Neural cell (in vitro differentiated cells): ENCODE measurements around the gene NKAIN2. TPM values are rescaled to one million over a fixed set of nuclear protein-coding genes. Genes with fewer than 3 reads are reported as not detected.
"Not testable (repeated sequence)": the region's sequence is repeated elsewhere in the genome, so short reads cannot be mapped to it uniquely, and the experiment has no call there.

Experiments
- H2AFZ ChIP-seq: fragments of 200-600, 300-800 bp; sonication (generic), shearing (Covaris generic); 2 replicates; pipeline ENCODE4 v1.6.0; 2014; ENCODE audit warnings: low read depth, mild to moderate bottlenecking, antibody characterized with exemption, low read length, moderate library complexity
- H3F3A ChIP-seq: fragments of 200-600 bp; shearing (Covaris generic); 2 replicates; pipeline ENCODE4 v1.6.1; 2016; ENCODE audit warnings: mild to moderate bottlenecking, moderate library complexity, mixed read lengths, antibody characterized with exemption, low read length; ENCODE audit not compliant: insufficient read depth, poor library complexity, severe bottlenecking
- H3K27ac ChIP-seq: fragments of 200-600, 300-800 bp; sonication (generic), shearing (Covaris generic); 2 replicates; pipeline ENCODE4 v1.5.1; 2014; ENCODE audit warnings: mild to moderate bottlenecking, low read length, moderate library complexity
- H3K27me3 ChIP-seq: fragments of 300-800, 200-600 bp; sonication (generic), shearing (Covaris generic); 2 replicates; pipeline ENCODE4 v1.6.0; 2014; ENCODE audit warnings: mild to moderate bottlenecking, low read depth, low read length, moderate library complexity; ENCODE audit not compliant: insufficient read depth
- H3K36me3 ChIP-seq: fragments of 300-800, 200-600 bp; sonication (generic), shearing (Covaris generic); 2 replicates; pipeline ENCODE4 v1.5.1; 2014; ENCODE audit warnings: mild to moderate bottlenecking, antibody characterized with exemption, low read length, moderate library complexity; ENCODE audit not compliant: insufficient read depth
- H3K4me2 ChIP-seq: fragments of 300-800, 200-600 bp; sonication (generic), shearing (Covaris generic); 2 replicates; pipeline ENCODE4 v1.6.0; 2014; ENCODE audit warnings: mild to moderate bottlenecking, low read length
- H3K4me3 ChIP-seq: fragments of 300-800, 200-600 bp; sonication (generic), shearing (Covaris generic); 2 replicates; pipeline ENCODE4 v1.5.1; 2014; ENCODE audit warnings: mild to moderate bottlenecking, low read length, moderate library complexity
- H3K79me2 ChIP-seq: fragments of 200-600 bp; shearing (Covaris generic); replicated peaks from 2 replicates; pipeline ENCODE4 v1.6.0; 2014; ENCODE audit warnings: mild to moderate bottlenecking, low read length, moderate library complexity; ENCODE audit not compliant: insufficient read depth
- H3K9ac ChIP-seq: fragments of 300-800, 200-600 bp; sonication (generic), shearing (Covaris generic); 2 replicates; pipeline ENCODE4 v1.6.1; 2016; ENCODE audit warnings: mild to moderate bottlenecking, low read length, mixed read lengths
- H3K9me2 ChIP-seq: fragments of 200-600 bp; shearing (Covaris generic); 2 replicates; pipeline ENCODE4 v1.6.1; 2016; ENCODE audit warnings: mild to moderate bottlenecking, low read length, mixed read lengths; ENCODE audit not compliant: insufficient read depth
- H3K9me3 ChIP-seq: fragments of 200-600, 300-800 bp; sonication (generic), shearing (Covaris generic); 2 replicates; pipeline ENCODE4 v1.6.1; 2016; ENCODE audit warnings: mild to moderate bottlenecking, mixed run types, low read length, moderate library complexity, mixed read lengths
- H4K20me1 ChIP-seq: fragments of 200-600 bp; shearing (Covaris generic); 2 replicates; pipeline ENCODE4 v1.6.1; 2016; ENCODE audit warnings: mild to moderate bottlenecking, mixed run types; ENCODE audit not compliant: insufficient read depth
- CTCF ChIP-seq: fragments of 450-650 bp; IDR thresholded peaks from 2 replicates; pipeline ENCODE4 v1.5.1; 2014; ENCODE audit warnings: antibody characterized with exemption, mild to moderate bottlenecking, moderate library complexity; ENCODE audit not compliant: poor library complexity, severe bottlenecking
- EP300 ChIP-seq: fragments of 450-650 bp; conservative IDR thresholded peaks from 2 replicates; pipeline ENCODE4 v1.6.1; 2014; ENCODE audit warnings: antibody characterized with exemption, mild to moderate bottlenecking, moderate library complexity; ENCODE audit not compliant: poor library complexity, severe bottlenecking
- EZH2 ChIP-seq: fragments of 200-600, 300-800 bp; shearing (Covaris generic), sonication (generic); IDR thresholded peaks from 2 replicates; pipeline ENCODE4 v1.6.1; 2014; ENCODE audit warnings: antibody characterized with exemption, low read length, borderline replicate concordance, mild to moderate bottlenecking; ENCODE audit not compliant: insufficient read depth, poor library complexity, severe bottlenecking
- MXI1 ChIP-seq: fragments of 450-650 bp; conservative IDR thresholded peaks from 2 replicates; pipeline ENCODE4 v1.6.1; 2014; ENCODE audit warnings: antibody characterized with exemption, mild to moderate bottlenecking; ENCODE audit not compliant: poor library complexity, severe bottlenecking
- POLR2AphosphoS5 ChIP-seq: IDR thresholded peaks from 2 replicates; pipeline ENCODE4 v1.6.1; 2012
- RAD21 ChIP-seq: fragments of 450-650 bp; conservative IDR thresholded peaks from 2 replicates; pipeline ENCODE4 v1.6.1; 2014; ENCODE audit warnings: antibody characterized with exemption, mild to moderate bottlenecking, moderate library complexity
- REST ChIP-seq: IDR thresholded peaks from 2 replicates; pipeline ENCODE4 v1.6.1; 2012; ENCODE audit warnings: borderline replicate concordance
- SMC3 ChIP-seq: fragments of 450-650 bp; conservative IDR thresholded peaks from 2 replicates; pipeline ENCODE4 v1.6.1; 2014; ENCODE audit warnings: antibody characterized with exemption, mild to moderate bottlenecking, moderate library complexity; ENCODE audit not compliant: poor library complexity
- TAF1 ChIP-seq: IDR thresholded peaks from 2 replicates; pipeline ENCODE4 v1.6.1; 2012; ENCODE audit warnings: low read depth
- polyA plus RNA-seq: library from polyadenylated mRNA; depleted of rRNA; stranded (reverse); fragments of >200 nt; gene quantifications from 2 replicates; pipeline ENCODE4 v1.2.3, GENCODE V29; 2014

NKAIN2 gene
- polyA plus RNA-seq, 1 donor from 2014 or later = 23.2 TPM

DNA sequence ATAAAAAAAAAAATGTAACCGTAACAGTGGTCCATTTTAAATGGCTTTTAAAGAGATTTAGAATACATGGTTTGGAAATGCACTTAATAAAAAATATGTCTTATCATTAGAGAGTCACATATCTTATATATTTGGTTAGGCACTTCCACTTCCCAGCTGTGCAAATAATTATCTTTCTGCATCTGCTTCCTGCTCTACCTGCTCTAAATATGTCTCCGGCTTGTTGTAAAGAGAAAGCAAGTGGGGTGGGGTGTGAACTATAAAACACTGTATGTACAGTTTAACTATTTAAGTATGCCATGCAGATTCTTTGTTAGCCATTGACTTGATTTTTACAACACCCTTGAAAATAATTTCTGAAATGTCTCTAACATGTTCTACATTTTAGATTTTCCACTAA lies 106.3 kb downstream of the NKAIN2 start:
- no peak overlapping the region for H2AFZ ChIP-seq
- H3K9ac ChIP-seq = no peak overlapping the region
- H4K20me1 ChIP-seq = no peaks in the 10 kb centered on the region
- H3K79me2 ChIP-seq = no peaks in the 10 kb centered on the region
- H3K9me3 ChIP-seq = no peaks in the 10 kb centered on the region
- H3K9me2 ChIP-seq = no peaks in the 10 kb centered on the region
- no peaks in the 10 kb centered on the region for H3K36me3 ChIP-seq
- H3K27me3 ChIP-seq = no peaks in the 10 kb centered on the region
- H3F3A ChIP-seq = no peaks in the 10 kb centered on the region
- H3K4me3 ChIP-seq = no peak overlapping the region
- H3K27ac ChIP-seq = no peak overlapping the region
- TF ChIP-seq EP300 (no peak), TAF1 (no peak), POLR2AphosphoS5 (no peak), REST (no peak), MXI1 (no peak), SMC3 (no peak), RAD21 (no peak)
- H3K4me2 ChIP-seq = no peak overlapping the region

GRCh38 chr6:123913863-123914262 lies 110.2 kb downstream of the NKAIN2 start:
- no peak overlapping the region for H3K4me2 ChIP-seq
- no peaks in the 10 kb centered on the region for H3K9me2 ChIP-seq
- no peaks in the 10 kb centered on the region for H3K79me2 ChIP-seq
- no peaks in the 10 kb centered on the region for H4K20me1 ChIP-seq
- H3K36me3 ChIP-seq = no peaks in the 10 kb centered on the region
- no peaks in the 10 kb centered on the region for H3K27me3 ChIP-seq
- no peak overlapping the region for H2AFZ ChIP-seq
- H3K4me3 ChIP-seq = no peak overlapping the region
- no peaks in the 10 kb centered on the region for H3K9me3 ChIP-seq
- no peak overlapping the region for H3K27ac ChIP-seq
- H3F3A ChIP-seq = no peaks in the 10 kb centered on the region
- TF ChIP-seq SMC3 = no peak
- no peak for TF ChIP-seq MXI1
- no peak for TF ChIP-seq POLR2AphosphoS5
- TF ChIP-seq REST = no peak
- no peak for TF ChIP-seq TAF1
- TF ChIP-seq EZH2 = no peak
- no peak for TF ChIP-seq RAD21
- TF ChIP-seq EP300 = no peak
- no peak for TF ChIP-seq CTCF
- no peak overlapping the region for H3K9ac ChIP-seq

DNA sequence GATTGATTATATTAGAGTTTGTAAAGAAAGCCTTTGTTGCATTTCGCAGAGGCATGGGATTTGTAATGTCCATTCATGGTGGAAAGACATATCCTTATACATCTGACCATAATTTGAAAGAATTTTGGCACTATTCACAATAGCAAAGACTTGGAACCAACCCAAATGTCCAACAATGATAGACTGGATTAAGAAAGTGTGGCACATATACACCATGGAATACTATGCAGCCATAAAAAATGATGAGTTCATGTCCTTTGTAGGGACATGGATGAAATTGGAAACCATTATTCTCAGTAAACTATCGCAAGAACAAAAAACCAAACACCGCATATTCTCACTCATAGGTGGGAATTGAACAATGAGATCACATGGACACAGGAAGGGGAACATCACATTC lies 119.7 kb downstream of the NKAIN2 start:
- H3F3A ChIP-seq, H3K9me2 ChIP-seq, H3K79me2 ChIP-seq, H3K4me3 ChIP-seq, H3K4me2 ChIP-seq, H3K36me3 ChIP-seq, H3K9ac ChIP-seq, H3K27me3 ChIP-seq, H3K9me3 ChIP-seq, H3K27ac ChIP-seq, H2AFZ ChIP-seq, H4K20me1 ChIP-seq: not testable (repeated sequence)
